ENCODE measurements around the gene SLC35G2. TPM values are rescaled to one million over a fixed set of nuclear protein-coding genes. Genes with fewer than 3 reads are reported as not detected.
"Not testable (repeated sequence)": the region's sequence is repeated elsewhere in the genome, so short reads cannot be mapped to it uniquely, and the experiment has no call there.

The SLC35G2 gene
- total RNA-seq, 1 donor from 2014 or later, result 7.1 TPM

GRCh38 chr3:136889947-136890346 lies 71.0 kb downstream of the SLC35G2 start:
- no peak for DNase-seq (ENCODE audit: extremely low spot score, unreplicated experiment)
- TF ChIP-seq, protein P1, sequence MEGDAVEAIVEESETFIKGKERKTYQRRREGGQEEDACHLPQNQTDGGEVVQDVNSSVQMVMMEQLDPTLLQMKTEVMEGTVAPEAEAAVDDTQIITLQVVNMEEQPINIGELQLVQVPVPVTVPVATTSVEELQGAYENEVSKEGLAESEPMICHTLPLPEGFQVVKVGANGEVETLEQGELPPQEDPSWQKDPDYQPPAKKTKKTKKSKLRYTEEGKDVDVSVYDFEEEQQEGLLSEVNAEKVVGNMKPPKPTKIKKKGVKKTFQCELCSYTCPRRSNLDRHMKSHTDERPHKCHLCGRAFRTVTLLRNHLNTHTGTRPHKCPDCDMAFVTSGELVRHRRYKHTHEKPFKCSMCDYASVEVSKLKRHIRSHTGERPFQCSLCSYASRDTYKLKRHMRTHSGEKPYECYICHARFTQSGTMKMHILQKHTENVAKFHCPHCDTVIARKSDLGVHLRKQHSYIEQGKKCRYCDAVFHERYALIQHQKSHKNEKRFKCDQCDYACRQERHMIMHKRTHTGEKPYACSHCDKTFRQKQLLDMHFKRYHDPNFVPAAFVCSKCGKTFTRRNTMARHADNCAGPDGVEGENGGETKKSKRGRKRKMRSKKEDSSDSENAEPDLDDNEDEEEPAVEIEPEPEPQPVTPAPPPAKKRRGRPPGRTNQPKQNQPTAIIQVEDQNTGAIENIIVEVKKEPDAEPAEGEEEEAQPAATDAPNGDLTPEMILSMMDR (IDR thresholded peaks at IDR 0.05), result no peak
- Mint-ChIP-seq H3K4me3 (ENCODE audit: unreplicated experiment) (no peak overlapping the region), H3K9me3 (ENCODE audit: unreplicated experiment) (no peaks in the 10 kb centered on the region), H3K4me1 (ENCODE audit: unreplicated experiment) (peaks cover 15% of the 10 kb centered on the region), H3K27ac (ENCODE audit: unreplicated experiment) (no peak overlapping the region), H3K36me3 (ENCODE audit: unreplicated experiment) (peaks cover 8% of the 10 kb centered on the region), H3K27me3 (ENCODE audit: unreplicated experiment) (no peaks in the 10 kb centered on the region)

DNA sequence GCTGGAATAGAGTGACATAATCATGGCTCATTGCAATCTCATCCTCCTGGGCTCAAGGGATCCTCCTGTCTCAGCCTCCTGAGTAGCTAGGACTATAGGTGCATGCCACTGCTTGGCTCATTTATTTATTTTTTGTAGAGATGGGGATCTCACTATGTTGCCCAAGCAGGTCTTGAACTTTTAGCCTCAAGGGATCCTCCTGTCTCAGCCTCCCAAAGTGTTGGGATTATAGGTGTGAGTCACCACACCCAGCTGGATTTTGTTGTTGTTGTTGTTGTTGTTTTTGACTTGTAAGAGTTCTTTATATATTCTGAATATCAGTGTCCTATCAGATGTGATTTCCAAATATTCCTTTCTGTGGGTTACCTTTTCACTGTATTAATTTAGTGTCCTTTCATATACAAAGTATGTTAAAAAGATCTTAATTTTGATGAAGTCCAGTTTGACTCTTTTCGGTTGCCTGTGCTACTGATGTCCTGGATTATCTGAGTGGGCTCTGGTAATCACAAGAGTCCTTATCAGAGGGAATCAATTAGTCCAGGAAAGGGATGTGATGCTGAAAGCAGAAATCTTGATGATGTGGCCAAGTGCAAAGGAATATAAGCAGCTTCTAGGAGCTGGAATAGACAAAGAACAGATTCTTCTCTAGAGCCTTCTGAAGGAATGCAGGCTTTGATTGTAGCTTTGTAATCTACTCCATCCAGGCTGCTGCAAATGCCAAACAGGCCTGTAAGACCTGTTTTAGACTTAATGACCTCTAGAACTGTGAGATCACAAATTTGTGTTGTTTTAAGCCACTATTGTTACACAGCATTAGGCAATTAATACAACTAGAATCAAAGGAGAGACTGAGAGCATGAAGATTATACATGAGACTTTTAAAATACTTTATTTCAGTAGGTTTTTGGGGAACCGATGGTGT lies 73.3 kb downstream of the SLC35G2 start:
- no peaks in the 10 kb centered on the region for H3K9me3 Mint-ChIP-seq (ENCODE audit: unreplicated experiment)
- no peaks in the 10 kb centered on the region for H3K27me3 Mint-ChIP-seq (ENCODE audit: unreplicated experiment)
- H3K27ac Mint-ChIP-seq (ENCODE audit: unreplicated experiment), result no peak overlapping the region
- DNase-seq (ENCODE audit: extremely low spot score, unreplicated experiment), result no peak
- H3K36me3 Mint-ChIP-seq (ENCODE audit: unreplicated experiment), result peaks cover 8% of the 10 kb centered on the region
- TF ChIP-seq, protein P1 (IDR thresholded peaks at IDR 0.05), result no peak
- peaks cover 9% of the 10 kb centered on the region for H3K4me1 Mint-ChIP-seq (ENCODE audit: unreplicated experiment)
- no peak overlapping the region for H3K4me3 Mint-ChIP-seq (ENCODE audit: unreplicated experiment)

GRCh38 chr3:136893848-136894443 lies 75.0 kb downstream of the SLC35G2 start:
- H3K27me3 Mint-ChIP-seq (ENCODE audit: unreplicated experiment), result no peaks in the 10 kb centered on the region
- H3K27ac Mint-ChIP-seq (ENCODE audit: unreplicated experiment), result no peak overlapping the region
- H3K9me3 Mint-ChIP-seq (ENCODE audit: unreplicated experiment), result no peaks in the 10 kb centered on the region

GRCh38 chr3:136897171-136897570 lies 78.2 kb downstream of the SLC35G2 start:
- peaks cover 17% of the 10 kb centered on the region for H3K4me1 Mint-ChIP-seq (ENCODE audit: unreplicated experiment)
- H3K36me3 Mint-ChIP-seq (ENCODE audit: unreplicated experiment), result peaks cover 15% of the 10 kb centered on the region
- H3K27ac Mint-ChIP-seq (ENCODE audit: unreplicated experiment); H3K27me3 Mint-ChIP-seq (ENCODE audit: unreplicated experiment); H3K4me3 Mint-ChIP-seq (ENCODE audit: unreplicated experiment); DNase-seq (ENCODE audit: extremely low spot score, unreplicated experiment): not testable (repeated sequence)
- peaks cover 12% of the 10 kb centered on the region for H3K9me3 Mint-ChIP-seq (ENCODE audit: unreplicated experiment)

More at GRCh38 chr3:136893848-136894443, 75.0 kb downstream of the SLC35G2 start:
- no peak for DNase-seq (ENCODE audit: extremely low spot score, unreplicated experiment)
- H3K36me3 Mint-ChIP-seq (ENCODE audit: unreplicated experiment), result peaks cover 8% of the 10 kb centered on the region
- TF ChIP-seq, protein P1 (IDR thresholded peaks at IDR 0.05), result no peak
- H3K4me1 Mint-ChIP-seq (ENCODE audit: unreplicated experiment), result peaks cover 9% of the 10 kb centered on the region
- no peak overlapping the region for H3K4me3 Mint-ChIP-seq (ENCODE audit: unreplicated experiment)

DNA sequence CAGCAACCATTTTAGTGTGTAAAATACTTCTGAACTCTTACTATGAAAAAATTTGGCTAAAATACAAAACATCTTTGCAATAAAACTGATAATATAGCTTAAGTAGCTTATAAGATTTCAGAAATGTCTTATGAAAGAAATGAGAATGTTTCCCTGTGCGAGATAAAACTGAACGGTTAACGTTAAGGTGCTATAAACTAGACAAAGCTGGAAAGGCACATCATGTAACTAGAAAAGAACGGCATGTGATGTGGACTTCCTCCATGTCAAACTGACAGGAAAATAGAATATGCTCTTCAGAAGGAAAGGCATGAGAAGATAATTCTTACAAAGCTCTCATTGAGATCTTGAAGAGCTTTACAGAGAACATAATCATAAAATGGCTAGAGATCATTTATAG lies 79.6 kb downstream of the SLC35G2 start:
- peaks cover 17% of the 10 kb centered on the region for H3K36me3 Mint-ChIP-seq (ENCODE audit: unreplicated experiment)

More for the DNA sequence above, 79.6 kb downstream of the SLC35G2 start:
- H3K9me3 Mint-ChIP-seq (ENCODE audit: unreplicated experiment), result peaks cover 15% of the 10 kb centered on the region
- H3K4me3 Mint-ChIP-seq (ENCODE audit: unreplicated experiment), result no peak overlapping the region
- DNase-seq (ENCODE audit: extremely low spot score, unreplicated experiment), result no peak
- H3K27me3 Mint-ChIP-seq (ENCODE audit: unreplicated experiment), result no peaks in the 10 kb centered on the region
- H3K27ac Mint-ChIP-seq (ENCODE audit: unreplicated experiment), result no peak overlapping the region
- H3K4me1 Mint-ChIP-seq (ENCODE audit: unreplicated experiment), result peaks cover 20% of the 10 kb centered on the region
- TF ChIP-seq, protein P1 (IDR thresholded peaks at IDR 0.05), result no peak

Measured in osteocyte (in vitro differentiated cells).